ENCODE measurements around the gene COTL1.

Gene COTL1

GRCh38 chr16:84658690-84659089, 40.8 kb upstream of the COTL1 start (continued):
- no peak for TF ChIP-seq CREB5 (CRISPR knock-in tag; IDR thresholded peaks at IDR 0.05; ENCODE audit: low read depth)
- no peak for TF ChIP-seq SNAI2 (CRISPR knock-in tag; IDR thresholded peaks at IDR 0.05)
- no peak for TF ChIP-seq ZNF8 (CRISPR knock-in tag; IDR thresholded peaks at IDR 0.05)
- no peak for TF ChIP-seq ZFP3 (CRISPR knock-in tag; IDR thresholded peaks at IDR 0.05)

GRCh38 chr16:84657229-84657837, 39.5 kb upstream of the COTL1 start:
- ATAC-seq: no peak
- TF ChIP-seq ZC3H10 (CRISPR knock-in tag; IDR thresholded peaks at IDR 0.05) (no peak), ARNTL (CRISPR knock-in tag; IDR thresholded peaks at IDR 0.05; ENCODE audit: borderline replicate concordance, low read depth) (no peak), TSHZ2 (CRISPR knock-in tag; IDR thresholded peaks at IDR 0.05) (no peak), ZFP3 (CRISPR knock-in tag; IDR thresholded peaks at IDR 0.05) (no peak), TOX (CRISPR knock-in tag; IDR thresholded peaks at IDR 0.05; ENCODE audit: borderline replicate concordance) (no peak), ZNF8 (CRISPR knock-in tag; IDR thresholded peaks at IDR 0.05) (no peak), TCF4 (CRISPR knock-in tag; IDR thresholded peaks at IDR 0.05; ENCODE audit: borderline replicate concordance) (no peak), CSRNP3 (CRISPR knock-in tag; IDR thresholded peaks at IDR 0.05) (no peak), GLIS3 (CRISPR knock-in tag; IDR thresholded peaks at IDR 0.05) (no peak), CSDC2 (CRISPR knock-in tag; IDR thresholded peaks at IDR 0.05) (no peak), ZNF565 (CRISPR knock-in tag; conservative IDR thresholded peaks at IDR 0.05; ENCODE audit: low read depth) (no peak), OSR1 (CRISPR knock-in tag; IDR thresholded peaks at IDR 0.05) (no peak)

- ATAC-seq: no peak
- TF ChIP-seq OSR1 (CRISPR knock-in tag; IDR thresholded peaks at IDR 0.05) (no peak), ISL1 (CRISPR knock-in tag; IDR thresholded peaks at IDR 0.05) (no peak), CSDC2 (CRISPR knock-in tag; IDR thresholded peaks at IDR 0.05) (no peak), CSRNP3 (CRISPR knock-in tag; IDR thresholded peaks at IDR 0.05) (no peak), PPARA (CRISPR knock-in tag; IDR thresholded peaks at IDR 0.05; ENCODE audit: borderline replicate concordance) (no peak), ZNF565 (CRISPR knock-in tag; conservative IDR thresholded peaks at IDR 0.05; ENCODE audit: low read depth) (no peak), ZC3H10 (CRISPR knock-in tag; IDR thresholded peaks at IDR 0.05) (no peak), ARNTL (CRISPR knock-in tag; IDR thresholded peaks at IDR 0.05; ENCODE audit: borderline replicate concordance, low read depth) (no peak), ZNF70 (CRISPR knock-in tag; IDR thresholded peaks at IDR 0.05) (no peak), POU6F1 (CRISPR knock-in tag; IDR thresholded peaks at IDR 0.05; ENCODE audit: borderline replicate concordance, low read depth) (no peak)
These were observed 38.8 kb upstream of the COTL1 start for GRCh38 chr16:84656649-84657048.

GRCh38 chr16:84654998-84655397, 37.1 kb upstream of the COTL1 start:
- no peak for ATAC-seq
- TF ChIP-seq ZNF565 (CRISPR knock-in tag; conservative IDR thresholded peaks at IDR 0.05; ENCODE audit: low read depth): no peak

All from SK-N-SH treated with all-trans-retinoic acid at 6 μM for 48 hours (cell line).